Lower lobe of right lung (tissue), 2 donors: ENCODE data around the gene KANK4. TPM values are rescaled to one million over a fixed set of nuclear protein-coding genes. Genes with fewer than 3 reads are reported as not detected.

Source experiments
- ATAC-seq, 2 donors: fragments of 200-7000 bp; cut with Tn5 transposase; one replicate each; pipeline ENCODE4 v1.9.1; 2020 to 2022; ENCODE audit warnings: mild to moderate bottlenecking in 2 of 2, moderate library complexity in 2 of 2
- DNase-seq: peaks from one replicate; pipeline ENCODE4 v3.0.0-alpha.2; 2020
- H3K27ac ChIP-seq: fragments of 200-600 bp; one replicate; pipeline ENCODE4 v1.8.0; 2022
- H3K27me3 ChIP-seq: fragments of 200-600 bp; one replicate; pipeline ENCODE4 v1.8.0; 2022; ENCODE audit warnings: low read depth
- H3K36me3 ChIP-seq: fragments of 200-600 bp; one replicate; pipeline ENCODE4 v1.8.0; 2022; ENCODE audit warnings: mild to moderate bottlenecking
- H3K4me1 ChIP-seq: fragments of 200-600 bp; one replicate; pipeline ENCODE4 v1.8.0; 2022
- H3K4me3 ChIP-seq: fragments of 200-600 bp; one replicate; pipeline ENCODE4 v1.8.0; 2022; ENCODE audit warnings: mild to moderate bottlenecking
- H3K9me3 ChIP-seq: fragments of 200-600 bp; one replicate; pipeline ENCODE4 v1.8.0; 2022
- CTCF ChIP-seq: fragments of 200-600 bp; IDR thresholded peaks from one replicate; pipeline ENCODE4 v1.8.0; 2022; ENCODE audit warnings: antibody characterized with exemption, mild to moderate bottlenecking
- intact Hi-C: fragments of 100-400 bp; cut with DNase I; formaldehyde crosslinking; loops from one replicate; pipeline ENCODE4 v1.11.0; 2022
- total RNA-seq: library from RNA; stranded (reverse); fragmentation: NEBNext Ultra II Directional; extraction: Animal tissue kit (Norgen Biotek cat#: 25700); gene quantifications from one replicate; pipeline ENCODE4 v1.2.1, GENCODE V29; 2021
- donor health status: DM: no; HTN: yes; CAD: no; lungs with severe emphysema.

The KANK4 gene
- total RNA-seq, 1 donor from 2014 or later, result 4.4 TPM

- DNase-seq (no peak), ATAC-seq (no peak)
- Histone ChIP-seq H3K27me3 (no peaks in the 10 kb centered on the region), H3K4me1 (no peaks in the 10 kb centered on the region), H3K9me3 (no peaks in the 10 kb centered on the region), H3K27ac (no peak overlapping the region), H3K4me3 (no peak overlapping the region), H3K36me3 (no peaks in the 10 kb centered on the region)
- no peak for TF ChIP-seq CTCF
- intact Hi-C loops, result no loop called here
Measured at GRCh38 chr1:62362061-62362917, 43.1 kb upstream of the KANK4 start.

GRCh38 chr1:62361431-62361830 lies 42.2 kb upstream of the KANK4 start:
- no peak for TF ChIP-seq CTCF
- Histone ChIP-seq H3K36me3 (no peaks in the 10 kb centered on the region), H3K4me1 (no peaks in the 10 kb centered on the region), H3K9me3 (no peaks in the 10 kb centered on the region), H3K27me3 (no peaks in the 10 kb centered on the region), H3K27ac (no peak overlapping the region), H3K4me3 (no peak overlapping the region)
- intact Hi-C loops, result no loop called here
- no peak for ATAC-seq
- DNase-seq, result no peak

GRCh38 chr1:62358665-62359373 lies 39.6 kb upstream of the KANK4 start:
- Histone ChIP-seq H3K27me3 (no peaks in the 10 kb centered on the region), H3K36me3 (no peaks in the 10 kb centered on the region), H3K27ac (no peak overlapping the region), H3K4me1 (no peaks in the 10 kb centered on the region), H3K9me3 (no peaks in the 10 kb centered on the region), H3K4me3 (no peak overlapping the region)
- DNase-seq (no peak), ATAC-seq (no peak)
- TF ChIP-seq CTCF, result no peak
- intact Hi-C loops, result no loop called here

GRCh38 chr1:62357916-62358315 lies 38.7 kb upstream of the KANK4 start:
- H3K9me3 ChIP-seq, result no peaks in the 10 kb centered on the region

More at GRCh38 chr1:62357916-62358315, 38.7 kb upstream of the KANK4 start:
- Histone ChIP-seq H3K27me3 (no peaks in the 10 kb centered on the region), H3K36me3 (no peaks in the 10 kb centered on the region), H3K27ac (no peak overlapping the region), H3K4me3 (no peak overlapping the region), H3K4me1 (peaks cover under 1% of the 10 kb centered on the region)
- intact Hi-C loops, result no loop called here
- TF ChIP-seq CTCF, result no peak
- ATAC-seq (no peak), DNase-seq (no peak)
